SKM-1 treated with dmso at 0.1 percent for 144 hours (cell line): ENCODE measurements around the gene IL18.
A peak's percentile ranks its signal among the peaks of the same experiment; 100 is the strongest.
"Not testable (repeated sequence)": the region's sequence is repeated elsewhere in the genome, so short reads cannot be mapped to it uniquely, and the experiment has no call there.

ENCODE experiments used
- DNase-seq: peaks from one replicate; lab custom pipeline; 2025; ENCODE audit not compliant: unreplicated experiment; lab: John Stamatoyannopoulos, UW

Gene IL18

GRCh38 chr11:112163875-112164685 lies at the start of gene IL18:
IL18 (minus strand) TSS chr11:112164094; CDS start chr11:112155053, 9,041 bp downstream.
- peak; percentile 49 for DNase-seq

DNA sequence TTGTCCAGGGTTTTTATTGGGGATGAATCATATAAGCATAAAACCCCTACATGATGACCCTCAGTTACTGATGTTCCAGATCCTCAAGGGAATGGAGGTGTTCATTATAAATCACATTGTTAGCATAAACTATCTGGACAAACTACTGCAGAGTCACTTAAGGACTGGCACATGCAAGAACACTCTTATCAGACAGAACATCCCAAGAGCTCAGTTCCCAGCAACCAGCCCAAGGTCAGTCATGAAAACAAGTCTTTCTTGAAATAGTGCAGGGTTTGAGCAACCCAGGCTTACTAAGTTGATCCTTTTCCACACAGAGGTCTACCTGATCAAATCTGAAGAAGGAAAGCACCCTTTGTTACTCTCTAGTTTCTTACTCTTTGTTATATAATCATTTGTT lies 48.8 kb upstream of the IL18 start:
- DNase-seq, result no peak

- no peak for DNase-seq
Observed at GRCh38 chr11:112212290-112212689, 48.4 kb upstream of the IL18 start.

- no peak for DNase-seq
Observed at GRCh38 chr11:112211536-112211935, 47.6 kb upstream of the IL18 start.

DNA sequence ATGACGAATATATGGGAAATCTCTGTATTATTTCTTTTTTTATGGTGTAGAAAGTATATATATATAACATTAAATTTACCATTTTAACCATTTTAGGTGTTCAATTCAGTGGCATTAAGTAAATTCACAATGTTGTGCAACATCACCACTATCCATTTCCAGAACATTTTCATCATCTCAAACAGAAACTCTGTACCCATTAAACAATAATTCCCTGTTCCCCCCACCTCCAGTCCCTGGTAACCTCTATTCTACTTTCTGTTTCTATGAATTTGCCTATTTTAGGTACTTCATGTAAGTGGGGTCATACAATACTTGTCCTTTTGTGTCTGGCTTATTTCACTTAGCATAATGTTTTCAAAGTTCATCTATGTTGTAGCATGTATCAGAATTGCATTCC lies 47.0 kb upstream of the IL18 start:
- DNase-seq, result no peak

DNA sequence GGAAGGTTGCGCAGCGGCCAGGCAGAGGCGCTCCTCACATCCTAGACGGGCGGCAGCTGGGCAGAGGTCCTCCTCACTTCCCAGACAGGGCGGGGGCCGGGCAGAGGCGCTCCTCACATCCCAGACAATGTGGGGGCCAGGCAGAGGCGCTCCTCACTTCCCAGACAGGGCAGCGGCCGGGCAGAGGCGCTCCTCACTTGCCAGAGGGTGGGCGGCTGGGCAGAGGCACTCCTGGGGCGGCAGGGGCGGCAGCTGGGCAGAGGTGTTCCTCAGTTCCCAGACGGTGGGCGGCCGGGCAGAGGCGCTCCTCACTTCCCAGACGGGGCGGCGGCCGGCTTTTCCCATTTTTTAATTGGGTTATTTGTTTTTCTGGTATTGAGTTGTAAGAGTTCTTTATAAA lies 42.2 kb upstream of the IL18 start:
- no peak for DNase-seq

DNA sequence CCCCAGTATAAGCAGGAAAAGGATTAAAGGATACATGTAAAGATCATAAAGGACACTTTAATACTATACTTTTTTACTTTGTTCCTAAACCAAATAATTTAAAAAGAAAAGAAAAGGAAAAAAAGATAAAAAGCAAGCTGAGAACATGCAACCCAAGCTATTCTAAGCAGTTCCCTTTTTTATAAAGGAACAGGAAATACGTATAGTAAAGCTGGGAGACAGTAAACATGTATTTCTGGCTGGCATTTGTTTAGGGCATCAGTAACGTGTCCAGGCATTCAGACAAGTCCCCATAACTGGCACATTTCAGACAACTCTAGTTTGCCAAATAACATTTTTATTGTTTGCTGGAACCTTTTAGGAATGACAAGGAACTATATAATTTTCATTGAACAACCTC lies 36.4 kb upstream of the IL18 start:
- peak; percentile 48 for DNase-seq

- DNase-seq, result not testable (repeated sequence)
Observed at GRCh38 chr11:112199101-112199500, 35.2 kb upstream of the IL18 start.

DNA sequence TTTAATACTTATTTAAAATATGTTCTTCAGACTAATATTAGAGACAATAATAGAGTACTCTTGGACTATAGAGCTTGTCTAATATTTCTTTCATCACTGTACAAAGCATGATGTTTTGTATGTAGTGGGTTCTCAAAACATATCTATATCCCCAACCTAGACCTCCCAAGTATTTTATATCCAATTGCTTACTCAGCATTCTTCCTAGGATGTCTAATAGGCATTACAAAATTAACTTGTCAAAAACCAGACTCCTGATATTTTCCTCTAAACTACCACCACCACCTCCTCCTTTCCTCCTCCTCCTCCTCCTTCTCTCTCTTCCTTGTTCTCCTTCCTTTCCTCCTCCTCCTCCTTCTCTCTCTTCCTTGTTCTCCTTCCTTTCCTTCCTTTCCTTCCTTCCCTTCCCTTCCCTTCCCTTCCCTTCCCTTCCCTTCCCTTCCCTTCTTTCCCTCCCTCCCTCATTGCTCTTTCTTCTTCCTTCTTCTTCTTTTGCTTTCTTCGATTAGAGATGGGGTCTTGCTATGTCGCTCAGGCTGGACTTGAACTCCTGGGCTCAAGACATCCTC lies 32.7 kb upstream of the IL18 start:
- no peak for DNase-seq

DNA sequence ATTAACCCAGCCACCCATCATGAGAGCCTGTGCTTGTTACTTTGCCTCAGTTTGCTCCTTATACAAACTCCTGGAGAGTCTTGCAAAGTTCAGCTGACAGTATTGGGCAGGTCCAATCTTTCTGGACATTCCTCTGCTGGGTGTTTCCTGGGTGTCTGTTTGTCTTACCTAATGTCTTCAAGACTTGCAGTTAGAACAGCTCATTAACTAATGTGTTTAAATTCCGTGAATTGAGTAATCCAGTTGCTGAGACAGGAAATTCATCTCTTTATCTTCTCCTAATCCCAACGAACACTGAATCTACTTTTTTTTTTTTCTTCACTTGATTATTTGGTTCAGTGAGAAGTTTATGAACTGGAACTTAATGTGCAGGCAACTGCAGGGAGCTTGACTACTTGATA lies 32.1 kb upstream of the IL18 start:
- DNase-seq, result no peak

DNA sequence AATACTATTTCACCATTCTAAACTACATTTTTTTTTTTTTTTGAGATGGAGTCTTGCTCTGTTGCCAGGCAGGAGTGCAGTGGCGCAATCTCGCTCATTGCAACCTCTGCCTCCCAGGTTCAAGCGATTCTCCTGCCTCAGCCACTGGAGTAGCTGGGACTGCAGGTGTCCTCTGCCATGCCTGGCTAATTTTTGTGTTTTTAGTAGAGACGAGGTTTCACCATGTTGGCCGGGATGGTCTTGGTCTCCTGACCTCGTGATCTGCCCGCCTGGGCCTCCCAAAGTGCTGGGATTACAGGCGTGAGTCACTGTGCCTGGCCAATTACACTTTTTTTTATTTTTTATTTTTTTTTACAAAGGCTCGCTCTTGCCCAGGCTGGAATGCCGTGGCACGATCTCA lies 31.2 kb upstream of the IL18 start:
- not testable (repeated sequence) for DNase-seq

- DNase-seq, result no peak
Observed at GRCh38 chr11:112186304-112186703, 22.4 kb upstream of the IL18 start.

- DNase-seq, result no peak
Observed at GRCh38 chr11:112185883-112186282, 22.0 kb upstream of the IL18 start.

DNA sequence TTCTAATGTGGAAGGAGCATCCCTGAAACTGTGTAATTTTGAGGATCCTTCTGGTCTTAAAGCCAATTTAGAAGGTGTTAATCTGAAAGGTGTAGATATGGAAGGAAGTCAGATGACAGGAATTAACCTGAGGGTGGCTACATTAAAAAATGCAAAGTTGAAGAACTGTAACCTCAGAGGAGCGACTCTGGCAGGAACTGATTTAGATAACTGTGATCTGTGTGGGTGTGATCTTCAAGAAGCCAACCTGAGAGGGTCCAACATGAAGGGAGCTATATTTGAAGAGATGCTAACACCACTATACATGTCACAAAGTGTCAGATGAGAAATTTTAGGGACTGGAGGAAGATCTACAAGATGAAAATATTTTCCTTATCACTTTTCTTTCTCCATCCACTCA lies 19.0 kb upstream of the IL18 start:
- no peak for DNase-seq

- DNase-seq, result peak; percentile 79
Observed at GRCh38 chr11:112179601-112180000, 15.7 kb upstream of the IL18 start.

DNA sequence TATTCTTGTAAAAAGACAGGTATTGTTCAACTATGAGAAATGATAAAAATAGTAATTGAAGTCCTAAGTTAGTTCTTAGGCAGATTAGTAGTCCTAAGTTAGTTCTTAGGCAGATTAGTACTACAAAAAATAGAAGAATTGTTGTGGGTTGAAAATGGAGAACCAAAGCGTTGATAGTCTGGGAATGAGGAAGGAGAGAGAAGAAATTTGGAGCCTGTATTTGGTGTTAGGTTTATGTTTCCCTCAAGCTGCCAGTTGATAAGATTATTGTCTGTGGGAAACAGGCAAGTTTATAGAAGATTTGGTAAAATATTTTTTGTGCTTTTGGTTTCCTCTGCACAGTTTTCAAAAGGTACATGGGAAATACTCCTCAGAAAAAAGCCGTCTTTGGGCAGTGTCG lies 15.0 kb upstream of the IL18 start:
- peak; percentile 24 for DNase-seq

- no peak for DNase-seq
Observed at GRCh38 chr11:112178428-112178827, 14.5 kb upstream of the IL18 start.

- DNase-seq, result no peak
Observed at GRCh38 chr11:112177589-112177988, 13.7 kb upstream of the IL18 start.

DNA sequence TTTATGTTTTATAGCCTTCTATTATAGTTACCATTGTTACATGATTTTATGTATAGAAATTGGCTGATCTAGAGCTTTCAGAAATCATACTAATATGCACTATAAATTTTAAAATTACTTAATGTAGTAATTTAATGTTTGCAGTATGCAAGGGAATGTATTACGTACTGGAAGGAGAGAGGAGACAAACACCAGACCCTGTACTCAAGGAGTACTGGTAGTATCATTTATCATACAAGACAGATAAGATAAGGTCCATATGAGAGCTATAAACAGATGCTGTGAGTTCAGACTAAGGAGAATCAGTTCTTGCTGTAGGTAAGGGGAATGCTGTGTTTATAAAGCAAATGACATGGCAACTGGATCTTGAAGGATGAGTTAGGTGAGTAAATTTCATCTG lies 12.2 kb upstream of the IL18 start:
- no peak for DNase-seq

GRCh38 chr11:112175599-112175952 lies 11.7 kb upstream of the IL18 start:
- no peak for DNase-seq

DNA sequence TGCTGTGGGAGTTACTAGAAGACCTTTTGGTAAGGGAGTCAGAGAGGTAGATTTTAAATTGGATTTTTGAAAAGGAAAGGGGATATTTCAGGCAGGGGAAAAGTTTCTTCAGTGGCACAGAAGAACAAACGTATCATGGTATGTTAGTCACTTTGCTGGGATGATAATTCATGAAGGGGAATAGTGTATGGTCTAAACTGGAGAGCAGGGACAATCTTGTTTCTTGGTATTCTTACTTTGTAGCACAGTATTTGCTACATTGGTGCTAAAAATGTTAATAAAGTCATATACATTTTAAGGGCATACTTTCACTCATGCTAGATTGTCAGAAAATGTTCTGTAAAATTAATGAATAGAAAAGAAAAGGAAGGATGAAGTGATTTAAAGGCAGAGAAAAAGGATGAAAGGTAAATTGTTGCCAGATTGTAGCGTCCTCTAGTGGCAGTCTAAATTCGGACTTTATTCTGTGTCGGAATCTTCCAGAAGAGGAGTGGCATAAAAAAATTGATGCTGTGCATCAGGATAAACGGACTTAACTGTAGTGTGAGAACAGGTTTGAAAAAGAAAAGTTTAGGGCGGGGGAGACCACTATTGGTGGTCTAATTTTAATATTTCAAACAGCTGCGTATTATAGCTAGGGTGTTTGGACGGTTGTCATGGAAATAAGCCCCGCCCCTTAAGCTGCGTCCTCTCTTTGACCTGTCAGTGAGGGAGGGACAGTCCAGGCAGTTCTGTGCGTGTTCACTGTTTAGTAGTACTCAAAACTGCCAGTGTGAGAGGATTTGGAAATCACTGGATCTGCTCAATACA lies 11.1 kb upstream of the IL18 start, which contains the start of gene BCO2:
BCO2 (plus strand) TSS at position 724 of the 810 bp plus-strand sequence. CDS start 90 bp downstream, outside the sequence.
- peak; percentile 83 for DNase-seq

- no peak for DNase-seq
Observed at GRCh38 chr11:112173152-112173551, 9.3 kb upstream of the IL18 start.
